ENCODE results near the gene RFK. TPM values are rescaled to one million over a fixed set of nuclear protein-coding genes. Genes with fewer than 3 reads are reported as not detected.

Gene RFK
- total and polyA plus RNA-seq, 4 donors, result 13.2 to 23.0 (median 16.9) TPM

GRCh38 chr9:76415154-76415553 is 20.9 kb upstream of the RFK start (continued):
- no peak for TF ChIP-seq REST (IDR thresholded peaks at IDR 0.05)
- TF ChIP-seq EGR1 (IDR thresholded peaks at IDR 0.05; ENCODE audit: low read depth in 2 of 2), result no peak
- TF ChIP-seq GABPA (IDR thresholded peaks at IDR 0.05 in 1 of 2, conservative IDR thresholded peaks at IDR 0.05 in 1 of 2), result no peak

- no peaks in the 10 kb centered on the region for H3K36me3 ChIP-seq (ENCODE audit: control insufficient read depth in 4 of 4, insufficient read depth in 3 of 4, low read depth in 1 of 4, low read length in 3 of 4)
- H3K27ac ChIP-seq (ENCODE audit: low read depth in 1 of 2, low read length in 2 of 2), result no peak overlapping the region
- peaks cover 0 to 2% (median 0%) of the 10 kb centered on the region in 4 donors for H3K9me3 ChIP-seq (ENCODE audit: control insufficient read depth in 4 of 4, low read length in 3 of 4)
- WGBS, result 84% methylated on average over 4 of the region's 4 CpGs
- no peaks in the 10 kb centered on the region for H3K27me3 ChIP-seq (ENCODE audit: control insufficient read depth in 4 of 4, insufficient read depth in 4 of 4, low read length in 3 of 4)
- no peak overlapping the region for H3K9ac ChIP-seq (ENCODE audit: low read depth in 1 of 2, low read length in 2 of 2)
- DNase-seq (ENCODE audit: low spot score), result no peak
- H3K4me1 ChIP-seq (ENCODE audit: control insufficient read depth in 4 of 4, insufficient read depth in 4 of 4, low read length in 3 of 4), result peaks cover 0 to 1% (median 0%) of the 10 kb centered on the region in 4 donors
- no peak for TF ChIP-seq ATF3 (IDR thresholded peaks at IDR 0.05)
- TF ChIP-seq GABPA (IDR thresholded peaks at IDR 0.05 in 1 of 2, conservative IDR thresholded peaks at IDR 0.05 in 1 of 2), result no peak
- no peak for TF ChIP-seq NR2F2 (IDR thresholded peaks at IDR 0.05)
- TF ChIP-seq JUND (IDR thresholded peaks at IDR 0.05), result no peak
- no peak for TF ChIP-seq FOXA2 (IDR thresholded peaks at IDR 0.05)
- no peak for TF ChIP-seq MAX (IDR thresholded peaks at IDR 0.05)
- TF ChIP-seq REST (IDR thresholded peaks at IDR 0.05), result no peak
- no peak for TF ChIP-seq YY1 (IDR thresholded peaks at IDR 0.05)
- no peak for TF ChIP-seq CTCF (IDR thresholded peaks at IDR 0.05; ENCODE audit: low read depth, low read length, missing input control)
- H3K4me3 ChIP-seq (ENCODE audit: low read depth in 1 of 3, low read length in 3 of 3), result no peak overlapping the region
Observed at GRCh38 chr9:76414661-76415060, 20.4 kb upstream of the RFK start.
